Activated CD8-positive, alpha-beta memory T cell treated with anti-CD3 and anti-CD28 coated beads for 48 hours (primary cell): ENCODE data around the gene E2F4.

Experiments
- DNase-seq, 3 experiments: peaks; one replicate each; pipeline ENCODE4 v3.0.0-alpha.2; 2020; ENCODE audit warnings: low read depth in 2 of 3, low spot score in 2 of 3

Gene E2F4

DNA sequence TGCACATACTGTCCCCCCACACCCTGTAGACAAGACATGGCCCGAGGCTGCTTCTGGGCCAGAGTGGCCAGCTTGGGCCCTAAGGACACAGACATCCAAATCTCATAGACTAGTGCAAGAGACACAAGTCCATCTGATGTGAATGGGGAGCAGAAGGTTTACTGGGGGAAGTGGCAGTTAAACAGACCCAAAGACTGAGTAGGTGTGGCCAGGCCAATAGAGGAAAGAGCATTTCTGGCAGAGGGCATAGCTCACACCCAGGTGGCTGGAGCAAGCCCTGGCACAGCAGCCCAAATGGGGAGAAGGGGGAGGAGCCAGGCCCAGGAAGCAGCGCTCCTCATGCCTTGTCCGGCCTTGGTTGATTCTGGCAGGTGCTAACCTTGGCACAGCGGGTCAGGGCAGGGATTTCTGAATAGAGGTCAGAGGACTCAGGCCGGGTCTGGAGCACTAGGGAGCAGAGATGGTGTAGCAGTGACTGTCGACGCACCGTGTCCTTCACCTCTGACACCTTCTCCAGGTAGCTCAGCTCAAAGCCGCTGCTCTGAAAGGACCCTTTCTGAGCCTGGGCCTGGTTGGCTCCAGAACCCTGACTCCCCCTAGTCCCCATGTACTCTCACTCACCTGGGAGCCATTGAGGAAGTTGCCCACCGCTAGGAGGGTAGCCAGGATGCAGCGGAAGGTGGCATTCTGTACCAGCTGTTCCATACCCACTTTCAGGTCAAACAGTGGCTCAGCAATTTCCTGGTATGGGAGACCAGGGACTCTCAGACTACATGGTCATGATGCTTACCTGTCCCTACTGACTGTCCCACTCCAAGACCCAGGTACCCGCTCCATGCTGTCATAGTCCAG, 39.1 kb downstream of the E2F4 start:
- DNase-seq: no peak

DNA sequence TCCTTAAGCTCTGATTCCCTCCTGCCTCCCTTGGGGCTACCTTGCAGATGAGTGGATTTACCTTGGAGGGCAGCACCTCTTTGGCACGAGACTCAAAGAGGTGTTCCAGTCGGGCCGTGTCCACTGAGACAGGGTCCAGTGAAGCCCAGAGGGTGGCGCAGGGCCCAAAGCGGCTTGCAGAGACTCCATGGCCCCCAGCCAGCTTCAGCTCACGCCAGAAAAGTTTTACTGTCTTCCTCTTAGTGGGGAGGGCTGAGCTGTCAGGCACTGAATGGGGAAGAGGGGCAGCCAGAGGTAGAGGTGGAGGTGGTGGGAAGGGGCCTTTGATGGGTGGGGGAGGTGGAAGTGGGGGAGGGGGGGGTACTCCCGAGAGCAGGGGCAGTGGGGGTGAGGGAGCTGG, 41.6 kb downstream of the E2F4 start:
- DNase-seq: no peak

DNA sequence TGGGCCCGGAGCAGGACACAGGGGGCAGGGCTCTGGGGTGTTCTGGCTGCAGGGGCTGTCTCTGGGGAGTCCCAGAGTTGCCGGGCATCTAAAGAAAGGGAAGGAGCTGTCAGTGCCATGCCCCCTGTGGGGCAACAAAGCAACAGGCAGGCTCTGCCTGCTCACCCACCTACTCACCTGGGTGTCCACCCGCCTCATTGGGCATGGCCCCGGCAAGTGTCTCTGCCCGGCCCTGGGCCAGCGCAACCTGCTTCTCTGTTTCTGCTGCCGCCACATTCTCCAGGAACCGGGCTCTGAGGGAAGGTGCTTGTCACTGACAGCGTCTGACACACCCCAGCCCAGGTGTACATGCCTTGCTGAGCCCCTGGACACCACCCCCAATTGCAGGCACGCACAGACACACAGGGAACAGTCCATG, 42.2 kb downstream of the E2F4 start:
- no peak for DNase-seq

DNA sequence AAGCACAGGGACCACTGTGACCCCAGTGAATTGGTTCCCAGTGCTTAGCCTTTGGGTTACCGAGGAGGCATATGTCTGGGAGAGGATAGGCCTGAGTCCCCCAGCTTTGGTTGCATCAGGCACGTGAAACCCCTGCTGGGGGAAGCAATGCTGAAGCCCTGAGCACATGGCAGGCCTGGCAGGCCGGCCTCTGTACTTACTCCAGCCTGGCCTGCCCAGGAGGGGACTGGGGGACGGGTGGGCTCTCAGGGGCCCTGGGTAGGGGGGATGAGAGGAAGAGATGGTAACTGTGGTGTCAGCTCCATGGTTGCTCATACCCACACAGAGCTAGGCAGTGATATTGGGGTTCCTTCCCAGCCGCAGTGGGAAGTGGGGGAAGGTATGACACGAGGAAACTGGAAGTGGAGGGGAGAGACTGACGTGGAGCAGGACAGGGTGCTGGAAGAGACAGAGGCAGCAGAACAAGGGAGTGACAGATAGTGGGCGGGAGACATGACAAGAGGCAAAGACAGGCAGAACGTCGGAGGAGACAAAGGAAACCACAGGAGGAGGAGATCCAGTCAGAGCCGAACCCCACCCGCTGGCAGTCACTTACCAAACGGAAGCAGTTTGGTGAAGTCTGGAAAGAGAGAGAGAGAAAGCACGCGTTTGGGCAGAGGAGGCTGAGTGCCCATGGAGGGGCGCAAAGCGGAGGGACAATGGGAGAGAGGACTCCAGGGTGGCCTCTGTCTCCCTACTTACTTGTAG, 44.0 kb downstream of the E2F4 start:
- no peak for DNase-seq

DNA sequence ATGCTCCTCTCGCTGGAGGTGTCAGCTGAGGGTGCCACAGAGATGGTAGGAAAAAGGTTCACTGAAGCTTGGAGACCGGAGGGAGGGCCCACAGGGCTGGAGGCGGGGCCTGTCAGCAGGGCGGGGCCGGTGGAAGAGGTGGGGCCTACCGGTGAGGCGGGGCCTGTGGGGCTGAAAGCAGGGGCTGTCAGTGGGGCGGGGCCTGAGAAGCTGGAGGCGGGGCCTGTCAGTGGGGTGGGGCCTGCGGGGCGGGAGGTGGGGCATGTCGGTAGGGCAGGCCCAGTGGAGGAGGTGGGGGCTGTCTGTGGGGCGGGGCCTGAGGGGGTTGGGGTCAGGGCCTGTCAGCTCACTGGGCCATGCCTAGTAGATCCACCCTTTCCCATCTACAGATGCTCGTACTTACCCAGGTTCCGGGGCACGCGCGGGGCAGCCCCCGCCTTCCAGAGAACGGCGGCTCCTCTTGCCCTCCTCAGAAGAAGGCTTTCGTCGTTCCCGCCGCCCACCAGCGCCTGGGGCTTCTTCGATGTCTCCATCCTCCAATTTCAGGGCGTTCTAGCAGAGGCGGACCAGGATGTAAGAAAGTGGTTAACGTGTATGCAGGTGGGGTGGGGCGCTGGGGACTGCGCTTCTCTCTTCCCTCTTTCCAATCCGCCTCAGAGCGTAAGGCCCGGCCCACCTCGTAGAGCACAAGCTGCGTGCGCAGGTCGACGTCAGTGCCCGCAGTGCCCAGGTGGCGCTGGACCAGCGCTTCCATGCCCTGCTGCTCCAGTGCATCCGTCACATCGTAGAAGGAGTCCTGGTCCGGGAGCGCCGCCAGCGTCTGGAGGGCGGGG, 44.8 kb downstream of the E2F4 start:
- peak; percentile 69 to 83 (median 73) for DNase-seq

DNA sequence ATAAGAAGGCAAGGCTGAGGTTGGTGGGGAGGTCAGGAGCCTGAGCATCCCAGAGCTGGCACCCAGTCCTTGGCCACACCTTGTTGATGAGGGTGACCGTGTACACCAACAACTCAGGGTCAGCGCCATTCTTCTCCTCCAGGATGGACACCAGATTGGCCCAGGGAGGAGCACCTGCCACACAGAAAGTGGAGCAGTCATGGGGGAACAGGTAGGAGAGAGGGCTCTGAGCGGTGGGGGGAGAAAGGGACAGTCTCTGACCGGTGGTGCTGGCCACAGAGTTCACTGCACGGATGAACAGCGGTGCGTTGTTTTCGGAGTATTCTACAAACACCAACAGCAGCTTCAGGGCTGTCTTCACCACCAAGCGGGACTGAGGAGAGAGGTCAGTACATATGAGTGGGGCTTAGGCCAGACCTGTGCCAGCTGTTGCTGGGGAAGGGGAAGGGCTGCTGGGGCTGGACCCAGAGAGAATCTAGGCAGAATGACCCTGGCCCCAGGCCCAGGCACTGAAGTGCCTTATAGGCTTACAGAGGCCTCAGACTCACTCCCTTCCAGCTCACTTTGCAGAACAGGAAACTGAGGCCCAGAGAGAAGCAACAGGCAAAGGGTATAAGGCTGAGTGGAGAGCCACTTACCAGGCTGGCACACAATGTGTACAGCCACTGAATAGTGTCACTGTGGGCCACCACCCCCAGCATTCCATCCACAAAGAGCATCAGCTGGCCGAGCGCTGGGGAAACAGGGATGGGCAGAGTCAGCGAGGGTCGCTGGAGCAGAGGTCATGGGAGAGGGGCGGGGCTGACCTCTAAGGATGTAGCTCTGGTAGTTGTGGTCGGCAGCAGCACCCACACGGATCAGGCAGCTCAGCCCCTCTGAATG, 45.7 kb downstream of the E2F4 start:
- no peak for DNase-seq

DNA sequence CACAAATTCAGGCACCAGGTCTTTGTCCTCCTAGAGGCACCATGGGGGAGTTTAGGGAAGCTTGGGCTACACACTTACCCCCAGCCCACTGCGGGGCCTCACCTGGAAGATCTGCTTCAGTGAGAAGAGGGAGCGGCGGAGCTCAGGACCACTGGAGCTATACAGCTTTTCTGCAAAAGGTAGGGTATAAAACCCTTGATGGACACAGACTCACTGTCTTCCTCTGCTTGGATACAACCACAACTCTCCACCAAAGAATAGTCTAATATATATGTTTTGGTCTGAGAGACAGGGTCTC, 46.3 kb downstream of the E2F4 start:
- no peak for DNase-seq

DNA sequence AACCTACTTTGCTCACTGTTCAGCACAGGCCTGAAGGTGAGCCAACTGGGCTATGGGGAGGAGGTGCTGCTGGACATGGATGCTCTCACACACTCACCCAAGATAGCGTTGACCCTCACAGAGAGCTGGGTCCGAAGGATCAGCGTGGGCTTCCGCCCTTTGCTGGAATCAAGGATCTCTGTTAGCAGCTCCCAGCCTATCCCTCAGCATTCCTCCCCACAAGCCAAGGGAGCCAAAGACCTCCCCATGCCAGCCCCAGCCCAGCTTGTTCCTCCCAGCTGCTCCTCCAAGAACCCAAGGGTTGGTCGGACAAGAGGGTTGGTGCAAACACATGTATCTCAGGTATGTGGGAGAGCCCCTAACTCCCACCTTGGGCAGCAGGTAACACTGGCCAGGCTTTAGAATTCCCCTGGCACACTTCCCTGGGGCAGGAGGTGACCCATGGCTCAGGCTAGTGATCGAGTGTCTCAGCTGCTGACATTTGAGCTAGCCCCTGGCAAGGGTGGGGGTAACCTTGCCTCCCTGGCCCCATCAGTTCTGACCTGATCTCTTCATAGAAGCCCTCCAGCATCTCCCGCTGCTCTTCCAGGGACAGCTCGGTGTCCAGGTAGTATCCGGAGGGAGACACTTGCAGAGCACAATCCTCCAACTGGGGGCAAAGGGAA, 47.0 kb downstream of the E2F4 start:
- DNase-seq: no peak

DNA sequence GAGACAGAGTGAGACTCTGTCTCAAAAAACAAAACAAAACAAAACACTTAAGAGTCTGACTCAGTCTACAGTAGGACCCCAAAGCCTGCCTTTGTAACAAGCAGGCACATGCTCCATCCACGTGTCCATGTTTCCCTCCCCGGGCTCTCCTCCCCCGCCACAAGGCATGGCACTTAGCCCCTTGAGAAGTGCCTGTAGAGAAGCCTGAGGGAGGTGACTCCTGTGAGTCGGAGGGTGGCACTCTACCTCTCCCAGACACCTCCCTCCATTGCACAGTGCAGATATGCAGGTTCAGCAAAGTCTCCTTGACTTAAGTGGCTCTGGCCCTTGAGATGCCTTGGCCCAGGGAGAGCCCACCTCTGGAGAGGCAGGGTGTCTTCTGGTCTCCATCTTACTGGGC, 48.6 kb downstream of the E2F4 start:
- no peak for DNase-seq

DNA sequence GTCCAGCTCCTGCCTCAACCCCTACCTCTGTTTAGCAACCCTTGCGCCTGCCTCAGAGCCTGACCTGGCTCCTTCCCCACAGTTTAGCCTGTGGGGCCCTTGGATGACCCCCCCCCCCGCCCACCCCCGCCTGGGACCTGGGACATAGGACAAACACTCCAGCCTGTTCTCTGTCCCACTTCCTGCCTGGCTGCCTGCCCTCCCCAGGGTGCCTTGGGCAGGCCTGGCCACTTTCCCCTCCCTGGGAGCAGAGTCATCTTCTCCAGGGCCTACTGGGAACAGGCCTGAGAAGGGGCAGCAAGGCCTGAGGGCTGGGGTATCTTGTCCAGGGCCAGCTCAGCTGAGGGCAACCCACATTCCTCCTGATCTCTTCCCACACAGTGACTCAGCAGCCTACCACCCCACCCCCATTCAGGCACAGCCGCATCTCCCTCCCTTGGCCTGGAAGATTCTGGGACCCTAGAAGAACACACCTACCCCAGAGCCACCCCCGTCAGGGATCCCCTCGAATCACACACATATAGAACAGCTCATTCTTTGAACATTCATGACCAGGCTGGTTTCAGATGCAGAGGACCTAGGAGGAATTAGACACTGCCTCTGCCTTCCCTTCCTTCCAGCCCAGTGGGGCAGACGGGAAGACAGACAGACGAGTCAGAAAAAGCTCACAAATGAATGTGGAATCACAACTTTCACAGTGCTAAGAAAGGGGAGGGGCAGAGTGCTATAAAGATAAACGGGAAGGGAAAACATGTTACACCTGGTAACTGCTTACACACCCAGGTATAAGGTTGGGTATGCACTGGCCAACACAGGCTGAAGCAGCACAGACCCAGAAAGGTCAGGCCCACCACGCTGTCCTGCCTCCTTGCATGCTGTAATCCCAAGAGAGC, 49.3 kb downstream of the E2F4 start:
- no peak for DNase-seq

DNA sequence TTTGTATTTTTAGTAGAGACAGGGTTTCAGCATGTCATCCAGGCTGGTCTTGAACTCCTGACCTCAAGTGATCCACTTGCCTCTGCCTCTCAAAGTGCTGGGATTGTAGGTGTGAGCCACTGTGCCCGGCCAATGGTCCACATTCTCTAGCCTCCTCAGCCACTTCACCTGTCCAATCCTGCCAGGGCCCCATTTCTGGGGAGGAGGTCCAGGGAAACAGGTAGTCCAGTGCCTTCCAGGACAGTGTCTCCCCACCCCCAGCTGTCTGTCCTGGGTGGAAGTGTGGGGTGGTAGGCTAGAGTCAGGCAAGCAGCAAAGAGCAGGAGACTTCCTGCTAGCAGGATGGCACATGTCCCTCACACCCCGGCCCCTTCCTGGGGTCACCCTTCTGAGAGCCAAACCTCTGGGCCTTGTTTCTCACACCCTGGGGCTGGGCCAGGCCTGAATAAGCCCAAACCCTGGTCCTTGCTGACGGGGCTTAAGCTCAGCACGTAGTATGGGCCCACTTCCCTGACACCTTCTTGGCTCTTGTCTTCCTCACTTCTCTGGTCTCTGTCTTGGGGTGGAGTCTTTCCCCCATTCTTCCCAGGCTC, 50.3 kb downstream of the E2F4 start:
- DNase-seq: no peak

DNA sequence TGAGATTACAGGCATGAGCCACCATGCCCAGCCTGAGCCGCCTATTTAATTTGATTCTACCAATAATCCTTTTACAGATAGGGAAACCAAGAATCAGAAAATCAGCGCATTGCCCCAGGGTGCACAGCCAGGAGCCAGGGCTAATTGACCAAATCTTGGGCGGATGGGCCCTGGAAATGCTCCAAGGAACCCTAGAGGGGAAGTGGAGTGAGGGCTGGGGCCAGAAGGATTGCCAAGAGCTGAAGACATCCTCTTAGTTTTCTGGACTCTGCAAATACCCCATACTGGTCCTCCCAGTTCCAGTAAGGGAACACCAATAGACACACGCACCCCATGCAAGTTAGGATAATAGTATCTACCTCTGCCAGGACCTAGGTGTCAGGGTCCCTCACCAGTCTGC, 51.5 kb downstream of the E2F4 start:
- DNase-seq: no peak

DNA sequence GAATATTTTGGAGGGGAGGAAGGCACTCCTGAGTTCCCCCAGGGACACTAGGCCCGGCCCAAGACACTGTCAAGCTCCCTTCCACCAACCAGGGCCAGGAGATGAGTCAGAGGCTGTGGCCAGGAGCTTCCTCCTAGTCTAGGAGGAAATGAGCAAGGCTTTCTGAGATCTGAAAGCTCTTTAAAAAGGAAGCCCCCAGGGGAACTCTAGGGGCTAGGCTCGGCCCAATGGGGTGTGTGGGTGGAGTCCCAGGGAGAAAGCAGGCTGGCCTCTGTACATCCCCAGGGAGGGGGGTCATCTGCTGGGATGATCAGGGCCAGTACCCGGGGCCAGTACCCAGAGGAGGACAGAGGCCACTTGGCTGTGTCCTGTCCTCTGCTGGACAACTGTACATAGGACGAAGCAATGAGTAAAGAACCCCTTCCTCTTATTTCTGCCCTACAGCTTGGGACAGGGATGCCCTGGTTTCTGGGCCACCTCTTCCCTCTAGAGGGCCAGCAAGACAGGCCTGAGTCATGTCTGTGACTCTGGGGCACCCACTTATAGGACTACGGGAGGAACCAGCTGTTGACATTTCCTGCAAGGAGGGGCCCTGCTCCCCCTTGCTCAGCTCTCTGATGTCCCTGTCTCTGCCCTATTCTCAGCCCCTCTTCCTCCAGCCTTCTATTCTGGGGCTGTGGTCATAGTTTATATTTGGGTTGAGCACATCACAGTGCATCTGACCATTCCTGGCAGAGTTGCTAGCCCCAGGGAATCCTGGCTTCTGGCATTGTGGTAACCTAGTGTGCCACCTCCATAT, 52.6 kb downstream of the E2F4 start:
- peak in 2 of 3 experiments; percentile 44 to 72 for DNase-seq

DNA sequence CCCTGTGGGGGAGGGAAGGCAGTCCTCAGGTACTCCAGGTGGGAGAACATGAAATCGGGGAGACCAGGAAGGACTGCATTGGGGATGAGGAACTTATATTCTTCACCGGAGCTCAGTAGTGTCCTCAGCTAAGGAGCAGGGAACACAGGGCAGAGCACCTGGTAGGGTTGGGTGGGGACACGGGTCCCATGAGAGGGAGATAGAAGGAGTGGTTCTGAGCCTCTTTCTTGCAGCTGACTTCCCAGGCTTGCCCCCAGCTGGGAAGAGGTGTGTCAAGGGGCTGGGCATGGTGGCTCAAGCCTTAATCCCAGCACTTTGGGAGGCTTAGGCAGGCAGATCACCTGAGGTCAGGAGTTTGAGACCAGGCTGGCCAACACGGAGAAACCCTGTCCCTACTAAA, 53.2 kb downstream of the E2F4 start:
- no peak for DNase-seq

DNA sequence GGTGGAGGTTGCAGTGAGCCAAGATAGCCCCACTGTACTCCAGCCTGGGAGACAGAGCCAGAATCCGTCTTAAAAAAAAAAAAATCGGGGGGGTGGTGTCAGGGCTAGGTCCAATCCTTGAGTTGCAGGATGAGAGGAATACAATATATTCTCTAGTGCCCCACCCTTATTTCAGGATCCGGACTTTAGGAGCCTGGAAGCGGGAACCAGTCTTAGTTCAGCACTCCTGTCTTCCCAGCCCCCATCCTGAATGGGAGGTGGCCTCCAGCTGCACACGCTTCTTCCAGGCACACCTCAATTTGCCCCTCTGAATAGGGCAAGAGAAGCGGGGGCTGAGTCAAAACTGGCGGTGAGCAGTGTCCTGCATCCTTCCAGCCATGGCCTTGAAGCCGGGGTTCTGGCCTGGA, 53.7 kb downstream of the E2F4 start:
- DNase-seq: no peak

DNA sequence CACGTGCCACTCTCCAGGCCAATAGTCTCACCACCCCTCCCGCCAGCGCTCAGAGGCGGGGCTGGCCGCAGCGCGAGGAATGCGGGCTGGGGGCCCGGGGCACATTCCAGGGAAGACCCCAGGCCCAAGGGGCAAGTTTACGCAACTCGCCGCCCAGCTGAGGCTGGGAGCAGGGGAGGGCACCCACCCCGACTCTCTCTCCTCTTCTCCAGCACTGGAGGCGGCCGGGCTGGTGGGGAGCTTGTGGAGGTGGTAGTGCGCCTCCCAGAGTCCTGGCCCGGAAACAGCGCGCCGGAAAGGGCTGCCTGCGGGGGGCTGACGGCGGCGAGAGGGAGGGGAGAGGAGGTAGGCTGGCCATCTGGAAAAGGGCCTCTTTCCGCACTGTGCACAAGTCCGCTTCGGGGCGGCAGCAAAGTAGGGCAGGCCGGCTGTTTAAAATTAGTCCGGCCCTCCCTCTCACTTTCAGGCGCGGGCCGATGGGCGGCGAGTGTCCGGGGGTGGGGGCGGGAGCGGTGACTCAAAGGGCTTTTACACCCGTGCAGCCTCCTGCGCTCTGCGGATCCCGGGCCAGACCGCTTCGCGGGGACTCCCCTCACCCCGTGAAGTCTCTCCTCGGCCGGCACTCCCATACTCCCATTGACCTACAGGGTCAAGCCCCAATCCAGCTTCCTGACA, 54.3 kb downstream of the E2F4 start:
- DNase-seq: peak in 2 of 3 experiments; percentile 49 to 50

DNA sequence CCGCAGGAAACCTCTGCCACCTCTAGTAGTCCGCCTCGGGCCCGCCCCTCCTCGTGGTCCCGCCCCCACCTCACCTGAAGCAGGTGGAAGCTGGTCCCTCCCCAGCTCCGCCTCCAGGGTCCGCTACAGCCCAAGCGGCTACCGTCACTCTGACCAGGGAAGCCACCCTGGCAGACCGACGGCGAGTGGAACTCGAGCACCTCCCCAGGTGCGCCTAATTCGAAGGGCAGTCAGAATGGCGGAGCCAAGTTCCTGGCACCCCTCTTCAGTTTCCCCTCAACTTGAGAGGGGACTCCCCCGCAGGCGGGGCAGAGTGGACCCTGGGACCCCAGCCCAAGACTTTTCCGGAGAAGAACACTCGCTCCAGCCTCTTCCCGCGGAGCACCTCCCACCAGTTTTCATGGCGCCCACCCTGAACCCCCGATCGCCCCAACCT, 54.8 kb downstream of the E2F4 start:
- DNase-seq: peak in 1 of 3 experiments; percentile 48
